Activated CD4-positive, alpha-beta T cell treated with anti-CD3 and anti-CD28 coated beads, Interleukin-2, amount 50 U/mL, for 48 hours (primary cell): ENCODE results near the gene MAP3K3.
A peak's percentile ranks its signal among the peaks of the same experiment; 100 is the strongest.

Experiments
- DNase-seq, 2 experiments: peaks; one replicate each; pipeline ENCODE4 v3.0.0-alpha.2; 2020

Gene MAP3K3

GRCh38 chr17:63622574-63623390 lies 565 bp downstream of the MAP3K3 start:
- peak; percentile 65 to 69 for DNase-seq

GRCh38 chr17:63623786-63624530 lies 1.7 kb downstream of the MAP3K3 start:
- no peak for DNase-seq

- no peak for DNase-seq
These were observed 2.3 kb downstream of the MAP3K3 start for GRCh38 chr17:63624531-63624880.

- DNase-seq = no peak
These were observed 4.4 kb downstream of the MAP3K3 start for GRCh38 chr17:63626551-63627180.

- DNase-seq = no peak
These were observed 7.4 kb downstream of the MAP3K3 start for GRCh38 chr17:63629627-63630026.

- DNase-seq = no peak
These were observed 8.8 kb downstream of the MAP3K3 start for GRCh38 chr17:63631062-63631461.

- no peak for DNase-seq
These were observed 9.4 kb downstream of the MAP3K3 start for GRCh38 chr17:63631626-63632025.

- no peak for DNase-seq
These were observed 11.5 kb downstream of the MAP3K3 start for GRCh38 chr17:63633742-63634141.

GRCh38 chr17:63634163-63634562 lies 11.9 kb downstream of the MAP3K3 start:
- no peak for DNase-seq

GRCh38 chr17:63634816-63635215 lies 12.6 kb downstream of the MAP3K3 start:
- no peak for DNase-seq

- no peak for DNase-seq
These were observed 13.1 kb downstream of the MAP3K3 start for GRCh38 chr17:63635290-63635689.

- DNase-seq = no peak
These were observed 13.6 kb downstream of the MAP3K3 start for GRCh38 chr17:63635787-63636186.

GRCh38 chr17:63639125-63639524 lies 16.9 kb downstream of the MAP3K3 start:
- DNase-seq = no peak

GRCh38 chr17:63640038-63640437 lies 17.8 kb downstream of the MAP3K3 start:
- DNase-seq = no peak

GRCh38 chr17:63641692-63642448 lies 19.7 kb downstream of the MAP3K3 start:
- DNase-seq = no peak

- no peak for DNase-seq
These were observed 22.6 kb downstream of the MAP3K3 start for GRCh38 chr17:63644846-63645245.

GRCh38 chr17:63645775-63646487 lies 23.7 kb downstream of the MAP3K3 start:
- no peak for DNase-seq

- DNase-seq = no peak
These were observed 24.2 kb downstream of the MAP3K3 start for GRCh38 chr17:63646488-63646806.

- DNase-seq = no peak
These were observed 25.0 kb downstream of the MAP3K3 start for GRCh38 chr17:63647065-63647725.

- DNase-seq = no peak
These were observed 25.7 kb downstream of the MAP3K3 start for GRCh38 chr17:63647936-63648335.

- DNase-seq = no peak
These were observed 27.6 kb downstream of the MAP3K3 start for GRCh38 chr17:63649813-63650212.

- DNase-seq = no peak
These were observed 29.9 kb downstream of the MAP3K3 start for GRCh38 chr17:63652106-63652505.
